D721Med (cell line): Measurements from ENCODE around the gene PCGF3.

Experiments used
- DNase-seq: peaks from one replicate; pipeline ENCODE4 v3.0.0; 2011; ENCODE audit warnings: low spot score; ENCODE audit not compliant: insufficient read length
- FAIRE-seq: peaks from 2 replicates; lab custom pipeline; 2011; peaks lifted over from hg19 to GRCh38; lab: Jason Lieb, UNC
- CTCF ChIP-seq: IDR thresholded peaks from 2 replicates; pipeline ENCODE4 v1.5.1; 2012; ENCODE audit warnings: mild to moderate bottlenecking, control low read depth; ENCODE audit not compliant: insufficient read depth; ENCODE audit errors: missing control alignments

PCGF3 gene

GRCh38 chr4:710116-710515 is 4.5 kb downstream of the PCGF3 start:
- no peak for TF ChIP-seq CTCF
- no peak for FAIRE-seq
- DNase-seq, result no peak

- DNase-seq, result no peak
- TF ChIP-seq CTCF, result no peak
- no peak for FAIRE-seq
Observed at GRCh38 chr4:710916-711315, 5.3 kb downstream of the PCGF3 start.

GRCh38 chr4:712093-712492 is 6.5 kb downstream of the PCGF3 start:
- FAIRE-seq (no peak), DNase-seq (no peak)
- TF ChIP-seq CTCF, result no peak

- FAIRE-seq, result no peak
Observed at GRCh38 chr4:712916-713632, 7.4 kb downstream of the PCGF3 start.

GRCh38 chr4:714087-714486 is 8.5 kb downstream of the PCGF3 start:
- no peak for TF ChIP-seq CTCF
- no peak for DNase-seq
- no peak for FAIRE-seq

More at GRCh38 chr4:712916-713632, 7.4 kb downstream of the PCGF3 start:
- no peak for DNase-seq
- TF ChIP-seq CTCF, result no peak

GRCh38 chr4:717601-718320 is 12.1 kb downstream of the PCGF3 start:
- DNase-seq (no peak), FAIRE-seq (no peak)
- no peak for TF ChIP-seq CTCF

GRCh38 chr4:718460-718859 is 12.8 kb downstream of the PCGF3 start:
- TF ChIP-seq CTCF, result no peak
- FAIRE-seq, result no peak

More at GRCh38 chr4:718460-718859, 12.8 kb downstream of the PCGF3 start:
- DNase-seq, result no peak
